Measurements from ENCODE around the gene RYR1. TPM values are rescaled to one million over a fixed set of nuclear protein-coding genes. Genes with fewer than 3 reads are reported as not detected.

The RYR1 gene
- total and polyA plus RNA-seq, 2 of the 8 experiments (the other 6 are each of a cell fraction or from before 2014, with no cell fraction given) = 5.8 to 11.8 TPM

DNA sequence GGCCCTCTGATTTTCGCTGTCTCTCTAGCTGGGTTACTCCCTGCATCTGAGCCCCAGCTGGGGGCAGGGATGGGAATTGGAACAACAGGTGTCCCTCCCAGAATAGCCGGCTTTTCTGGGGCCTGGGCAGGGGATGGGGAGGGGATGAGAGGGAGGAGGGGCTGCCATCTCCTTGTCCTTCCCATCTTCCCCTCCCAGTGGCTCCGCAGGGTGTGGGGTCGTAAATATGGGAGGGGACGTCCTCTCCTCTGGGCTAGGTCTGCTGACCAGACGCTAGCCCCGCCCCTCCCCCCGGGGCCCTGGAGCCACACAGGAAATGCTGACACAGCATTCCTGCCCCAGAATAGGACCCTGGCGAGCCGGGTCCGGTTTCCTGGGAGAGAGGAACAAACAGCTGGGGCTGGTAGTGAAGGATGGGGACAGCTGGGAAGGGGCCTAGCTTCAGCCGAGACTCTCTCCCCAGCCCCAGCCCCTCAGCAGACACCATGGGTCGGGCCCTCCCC lies 1.1 kb downstream of the RYR1 start:
- peak overlapping the region; percentile 12 for H4K91ac ChIP-seq (replicated peaks; ENCODE audit: insufficient read length, low read length)
- CTCF ChIA-PET (ENCODE audit: partially characterized antibody) = interaction anchor here (0.6 to 2.6 kb wide), 6 partner anchors 9 to 899 kb away, joined by 3 to 11 read pairs (median 4); partner anchors contain the start of genes FAM98C and RASGRP4
- TF ChIP-seq JUND (IDR thresholded peaks at IDR 0.05; ENCODE audit: low read length) (0 out of 2 replicates have a peak, but pooled peaks have one; percentile 7), TAF1 (IDR thresholded peaks at IDR 0.05; ENCODE audit: low read depth, low read length) (peak; percentile 39; the same call in 1 of the 2 replicates), TCF12 (IDR thresholded peaks at IDR 0.05; ENCODE audit: low read depth, low read length) (0 out of 2 replicates have a peak, but pooled peaks have one; percentile 62), TEAD4 (IDR thresholded peaks at IDR 0.05; ENCODE audit: low read depth, low read length) (peak; percentile 53; the same call in 1 of the 2 replicates), SAP30 (IDR thresholded peaks at IDR 0.05; ENCODE audit: insufficient read depth, insufficient replicate concordance, low read length) (peak; percentile 48), BACH1 (IDR thresholded peaks at IDR 0.05; ENCODE audit: low read length) (peak; percentile 99)
- TF ChIP-seq, protein P1, sequence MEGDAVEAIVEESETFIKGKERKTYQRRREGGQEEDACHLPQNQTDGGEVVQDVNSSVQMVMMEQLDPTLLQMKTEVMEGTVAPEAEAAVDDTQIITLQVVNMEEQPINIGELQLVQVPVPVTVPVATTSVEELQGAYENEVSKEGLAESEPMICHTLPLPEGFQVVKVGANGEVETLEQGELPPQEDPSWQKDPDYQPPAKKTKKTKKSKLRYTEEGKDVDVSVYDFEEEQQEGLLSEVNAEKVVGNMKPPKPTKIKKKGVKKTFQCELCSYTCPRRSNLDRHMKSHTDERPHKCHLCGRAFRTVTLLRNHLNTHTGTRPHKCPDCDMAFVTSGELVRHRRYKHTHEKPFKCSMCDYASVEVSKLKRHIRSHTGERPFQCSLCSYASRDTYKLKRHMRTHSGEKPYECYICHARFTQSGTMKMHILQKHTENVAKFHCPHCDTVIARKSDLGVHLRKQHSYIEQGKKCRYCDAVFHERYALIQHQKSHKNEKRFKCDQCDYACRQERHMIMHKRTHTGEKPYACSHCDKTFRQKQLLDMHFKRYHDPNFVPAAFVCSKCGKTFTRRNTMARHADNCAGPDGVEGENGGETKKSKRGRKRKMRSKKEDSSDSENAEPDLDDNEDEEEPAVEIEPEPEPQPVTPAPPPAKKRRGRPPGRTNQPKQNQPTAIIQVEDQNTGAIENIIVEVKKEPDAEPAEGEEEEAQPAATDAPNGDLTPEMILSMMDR (IDR thresholded peaks at IDR 0.05; ENCODE audit: control extremely low read depth in 1 of 3, insufficient read depth in 1 of 3, low read depth in 1 of 3, low read length in 3 of 3) = no peak
- TF ChIP-seq, protein P2, sequence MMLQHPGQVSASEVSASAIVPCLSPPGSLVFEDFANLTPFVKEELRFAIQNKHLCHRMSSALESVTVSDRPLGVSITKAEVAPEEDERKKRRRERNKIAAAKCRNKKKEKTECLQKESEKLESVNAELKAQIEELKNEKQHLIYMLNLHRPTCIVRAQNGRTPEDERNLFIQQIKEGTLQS (IDR thresholded peaks at IDR 0.05; ENCODE audit: insufficient read depth, low read depth, low read length) = no peak

More for the DNA sequence above, 1.1 kb downstream of the RYR1 start:
- Histone ChIP-seq H3K79me1 (ENCODE audit: low read depth, low read length) (no peaks in the 10 kb centered on the region), H4K20me1 (replicated peaks in 1 of 2; ENCODE audit: control insufficient read depth in 1 of 2, insufficient read depth in 2 of 2, low read length in 2 of 2) (no peaks in the 10 kb centered on the region), H3K56ac (replicated peaks; ENCODE audit: insufficient read length, low read depth, low read length) (no peak overlapping the region), H3K4ac (replicated peaks; ENCODE audit: insufficient read length, low read depth, low read length) (no peak overlapping the region), H3K4me3 (ENCODE audit: extremely low read depth in 1 of 4, insufficient read depth in 2 of 4, low read depth in 3 of 4, low read length in 4 of 4) (peak overlapping the region; percentile 42 to 74 (median 64)), H3K9me3 (ENCODE audit: insufficient read depth in 2 of 2, low read depth in 1 of 2, low read length in 1 of 2) (no peaks in the 10 kb centered on the region), H2AFZ (ENCODE audit: low read length) (no peak overlapping the region), H3K36me3 (ENCODE audit: control insufficient read depth in 2 of 4, insufficient read depth in 4 of 4, low read length in 3 of 4) (no peaks in the 10 kb centered on the region), H4K8ac (ENCODE audit: extremely low read depth, insufficient read depth, low read length) (peak overlapping the region; percentile 92; the same call in 1 of the 2 replicates), H2BK15ac (ENCODE audit: low read length) (0 out of 2 replicates have a peak overlapping the region, but pooled peaks have one; percentile 92), H3K27me3 (replicated peaks in 1 of 4; ENCODE audit: control insufficient read depth in 3 of 4, extremely low read depth in 1 of 4, insufficient read depth in 3 of 4, low read length in 3 of 4) (no peaks in the 10 kb centered on the region), H2BK5ac (ENCODE audit: low read depth, low read length) (peak overlapping the region; percentile 95), H3K14ac (ENCODE audit: insufficient read length) (no peak overlapping the region), H3K18ac (ENCODE audit: extremely low read depth, low read length) (peak overlapping the region; percentile 89), H2BK20ac (ENCODE audit: low read length) (no peak overlapping the region), H4K5ac (ENCODE audit: insufficient read length, low read depth, low read length) (no peak overlapping the region), H3K4me2 (ENCODE audit: insufficient read depth in 1 of 2, low read depth in 2 of 2, low read length in 2 of 2) (peak overlapping the region; percentile 96), H2BK120ac (replicated peaks; ENCODE audit: low read depth, low read length) (peak overlapping the region; percentile 19), H3K27ac (ENCODE audit: low read depth, low read length) (peak overlapping the region; percentile 45; the same call in 1 of the 2 replicates), H3K9ac (replicated peaks in 1 of 4; ENCODE audit: extremely low read depth in 1 of 4, low read depth in 3 of 4, low read length in 3 of 4) (peak overlapping the region in 2 of 4 experiments; percentile 19 to 25; a peak in 2 of 7 replicates), H3K4me1 (replicated peaks in 1 of 4; ENCODE audit: control insufficient read depth in 3 of 4, insufficient read depth in 4 of 4, low read length in 3 of 4) (peaks cover 5 to 10% (median 7%) of the 10 kb centered on the region in 4 experiments; a peak in 6 of 7 replicates), H3K79me2 (ENCODE audit: control insufficient read depth in 1 of 2, insufficient read depth in 2 of 2, low read length in 2 of 2) (peaks cover 0 to 8% of the 10 kb centered on the region in 2 experiments; a peak in 1 of 4 replicates), H3K23ac (ENCODE audit: insufficient read length) (no peak overlapping the region), H2AK5ac (ENCODE audit: low read depth, low read length) (peak overlapping the region; percentile 75; the same call in 1 of the 2 replicates), H2BK12ac (ENCODE audit: low read depth, low read length) (peak overlapping the region; percentile 98), H3K23me2 (ENCODE audit: low read depth, low read length) (peaks cover 8% of the 10 kb centered on the region; the same call in 1 of the 2 replicates)
- WGBS, 2 experiments (ENCODE audit: extremely low coverage in 1 of 2, insufficient coverage in 1 of 2, insufficient read length in 1 of 2, insufficient replicate concordance in 2 of 2, low coverage in 1 of 2, low lambda C conversion rate in 2 of 2, missing lambda C conversion rate in 1 of 2) = 12% methylated on average over 7 of the region's 13 CpGs; no CpG with 5 or more reads in 1 of the 2 experiments
- no peak for FAIRE-seq
- POLR2A ChIA-PET (ENCODE audit: partially characterized antibody) = interaction anchor here (0.6 to 2.1 kb wide), 17 partner anchors 8 to 697 kb away, joined by 3 to 10 read pairs (median 4); partner anchors contain the start of genes FAM98C, GGN, RASGRP4 and SPRED3
- peak in 1 of 2 experiments; percentile 89 for DNase-seq (ENCODE audit: low read depth in 1 of 2, low spot score in 2 of 2)
